ENCODE measurements around the gene MAP3K7.

DNA sequence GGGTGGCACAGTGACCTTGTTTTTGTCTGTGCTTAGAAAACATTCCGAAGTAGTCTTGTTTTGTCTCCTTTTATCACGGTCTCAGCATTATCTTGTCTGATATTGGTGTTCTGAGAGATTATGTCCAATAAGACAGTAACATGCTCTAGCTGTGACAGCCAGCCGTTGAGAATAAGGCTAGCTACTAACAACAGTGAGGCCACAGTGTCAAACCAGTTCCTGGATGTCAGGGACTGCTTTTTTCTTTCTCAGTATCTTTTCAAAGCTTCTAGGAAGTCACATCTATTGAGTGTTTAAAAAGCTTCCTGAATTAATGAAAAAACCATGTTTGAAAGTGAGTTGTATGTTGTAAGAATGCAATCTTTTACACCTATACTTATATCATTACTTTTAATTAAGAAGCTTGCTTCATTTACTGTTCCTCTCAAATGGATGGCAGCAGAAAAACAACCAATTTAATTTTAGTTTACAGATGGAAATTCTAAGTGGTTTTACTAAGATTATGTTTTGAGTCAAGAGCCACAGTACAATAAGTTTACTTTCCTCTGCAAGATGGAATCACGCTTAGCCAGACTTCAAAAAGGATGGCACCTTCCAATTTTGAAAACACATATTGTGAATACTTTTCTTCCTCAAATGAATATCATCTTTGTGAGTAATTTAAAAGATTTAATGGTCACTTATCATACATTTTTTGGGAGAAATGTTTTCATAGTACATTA lies 53.1 kb downstream of the MAP3K7 start:
- TF ChIP-seq NCOR1 (IDR thresholded peaks at IDR 0.05; ENCODE audit: borderline replicate concordance, low read length) (no peak), ARID2 (CRISPR knock-in tag; IDR thresholded peaks at IDR 0.05; ENCODE audit: borderline replicate concordance) (no peak), PAWR (CRISPR knock-in tag; IDR thresholded peaks at IDR 0.05; ENCODE audit: borderline replicate concordance) (no peak), TP53 (CRISPR knock-in tag; conservative IDR thresholded peaks at IDR 0.05) (no peak), ZNF530 (CRISPR knock-in tag; IDR thresholded peaks at IDR 0.05; ENCODE audit: low read depth) (no peak), MYC (CRISPR knock-in tag; IDR thresholded peaks at IDR 0.05; ENCODE audit: borderline replicate concordance) (no peak)
- TF ChIP-seq, protein P1, sequence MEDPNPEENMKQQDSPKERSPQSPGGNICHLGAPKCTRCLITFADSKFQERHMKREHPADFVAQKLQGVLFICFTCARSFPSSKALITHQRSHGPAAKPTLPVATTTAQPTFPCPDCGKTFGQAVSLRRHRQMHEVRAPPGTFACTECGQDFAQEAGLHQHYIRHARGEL (CRISPR knock-in tag; IDR thresholded peaks at IDR 0.05): no peak
